Natural killer cell treated with Interleukin-12 subunit alpha and Interleukin-12 subunit beta and Interleukin-15 and Interleukin-18, amount 100 ng/mL, for 72 hours (primary cell): Measurements from ENCODE around the gene ATG9A. TPM values are rescaled to one million over a fixed set of nuclear protein-coding genes. Genes with fewer than 3 reads are reported as not detected.

ENCODE experiments used
- ATAC-seq, 2 donors: fragments of 150-1000 bp; cut with Tn5 transposase in 1 of 2; sonication (Bioruptor Pico), chemical (Tn5 transposase) in 1 of 2; 2 replicates each; pipeline ENCODE4 v1.10.0; 2021
- DNase-seq: peaks from one replicate; pipeline ENCODE4 v3.0.0; 2022; ENCODE audit warnings: low spot score
- H3K27ac Mint-ChIP-seq, 2 donors: 1 replicate in 1 of 2; 2 replicates in 1 of 2; pipeline ENCODE4 v1.8.0; 2022; ENCODE audit warnings: mixed read lengths in 2 of 2, mild to moderate bottlenecking in 1 of 2, moderate library complexity in 1 of 2
- H3K27me3 Mint-ChIP-seq, 2 donors: 1 replicate in 1 of 2; 2 replicates in 1 of 2; pipeline ENCODE4 v1.8.0; 2022; ENCODE audit warnings: mixed read lengths in 2 of 2
- H3K36me3 Mint-ChIP-seq: one replicate; pipeline ENCODE4 v1.8.0; 2022; ENCODE audit warnings: mixed read lengths
- H3K4me1 Mint-ChIP-seq, 2 donors: 1 replicate in 1 of 2; 2 replicates in 1 of 2; pipeline ENCODE4 v1.8.0; 2022; ENCODE audit warnings: low read depth in 2 of 2, mixed read lengths in 2 of 2, mild to moderate bottlenecking in 1 of 2
- H3K4me3 Mint-ChIP-seq: one replicate; pipeline ENCODE4 v1.8.0; 2022; ENCODE audit warnings: mixed read lengths
- H3K9me3 Mint-ChIP-seq: 2 replicates; pipeline ENCODE4 v1.8.0; 2022; ENCODE audit warnings: mixed read lengths
- total RNA-seq, 2 donors: library from RNA; stranded (reverse); gene quantifications; one replicate each; pipeline ENCODE4 v1.2.3, GENCODE V29; 2022

The ATG9A gene, protein sequence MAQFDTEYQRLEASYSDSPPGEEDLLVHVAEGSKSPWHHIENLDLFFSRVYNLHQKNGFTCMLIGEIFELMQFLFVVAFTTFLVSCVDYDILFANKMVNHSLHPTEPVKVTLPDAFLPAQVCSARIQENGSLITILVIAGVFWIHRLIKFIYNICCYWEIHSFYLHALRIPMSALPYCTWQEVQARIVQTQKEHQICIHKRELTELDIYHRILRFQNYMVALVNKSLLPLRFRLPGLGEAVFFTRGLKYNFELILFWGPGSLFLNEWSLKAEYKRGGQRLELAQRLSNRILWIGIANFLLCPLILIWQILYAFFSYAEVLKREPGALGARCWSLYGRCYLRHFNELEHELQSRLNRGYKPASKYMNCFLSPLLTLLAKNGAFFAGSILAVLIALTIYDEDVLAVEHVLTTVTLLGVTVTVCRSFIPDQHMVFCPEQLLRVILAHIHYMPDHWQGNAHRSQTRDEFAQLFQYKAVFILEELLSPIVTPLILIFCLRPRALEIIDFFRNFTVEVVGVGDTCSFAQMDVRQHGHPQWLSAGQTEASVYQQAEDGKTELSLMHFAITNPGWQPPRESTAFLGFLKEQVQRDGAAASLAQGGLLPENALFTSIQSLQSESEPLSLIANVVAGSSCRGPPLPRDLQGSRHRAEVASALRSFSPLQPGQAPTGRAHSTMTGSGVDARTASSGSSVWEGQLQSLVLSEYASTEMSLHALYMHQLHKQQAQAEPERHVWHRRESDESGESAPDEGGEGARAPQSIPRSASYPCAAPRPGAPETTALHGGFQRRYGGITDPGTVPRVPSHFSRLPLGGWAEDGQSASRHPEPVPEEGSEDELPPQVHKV
- 10 to 100 TPM; 43.0 to 52.7 TPM for total RNA-seq

- Mint-ChIP-seq H3K4me3 (peak within 1 kb of the TSS; percentile 99), H3K36me3 (peaks cover 19% of the 10 kb centered on the region), H3K9me3 (no peaks in the 10 kb centered on the region), H3K27me3 (no peaks in the 10 kb centered on the region), H3K4me1 (peaks cover 24 to 38% of the 10 kb centered on the region in 2 donors), H3K27ac (peak within 1 kb of the TSS; percentile 96 to 97)
- ATAC-seq: peak; percentile 98 to 99
- DNase-seq: peak; percentile 99
Observed at GRCh38 chr2:219229305-219230058, at the start of gene ATG9A, which contains the start of gene ANKZF1. ATG9A (minus strand) TSS chr2:219229636; CDS start chr2:219228024, 1,612 bp downstream. ANKZF1 (plus strand) TSS chr2:219229806; CDS start chr2:219230258, 452 bp downstream.

DNA sequence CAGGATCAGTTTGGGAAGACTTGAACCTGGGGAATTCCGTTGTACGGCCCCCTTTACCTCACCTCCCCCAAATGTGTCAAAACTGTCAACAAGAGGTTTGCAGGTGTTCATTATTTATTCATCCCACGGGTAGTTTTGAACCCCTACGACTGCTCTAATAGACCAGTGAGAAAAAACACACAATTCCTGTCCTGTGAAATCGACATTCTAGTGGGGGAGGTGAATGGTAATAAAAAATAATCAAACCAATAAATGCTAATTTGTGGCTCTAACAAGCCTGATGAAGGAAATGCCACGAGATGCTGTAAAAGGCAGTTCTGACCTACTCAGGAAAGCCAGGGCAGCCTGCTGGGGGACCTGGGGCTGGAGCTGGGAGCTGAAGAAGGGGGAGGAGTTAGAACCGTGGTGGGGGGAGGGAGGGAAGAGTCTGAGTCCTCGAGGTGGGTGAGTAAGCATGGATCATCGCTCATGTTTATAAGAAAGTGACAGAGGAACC is 49.3 kb upstream of the ATG9A start:
- DNase-seq (no peak), ATAC-seq (no peak)
- Mint-ChIP-seq H3K4me3 (peak overlapping the region; percentile 91), H3K9me3 (no peaks in the 10 kb centered on the region), H3K36me3 (peaks cover 6% of the 10 kb centered on the region), H3K27me3 (no peaks in the 10 kb centered on the region), H3K27ac (peak overlapping the region; percentile 92 to 93), H3K4me1 (peaks cover 37% of the 10 kb centered on the region in 2 donors)

GRCh38 chr2:219277703-219278654 is 48.5 kb upstream of the ATG9A start:
- no peak for ATAC-seq
- no peaks in the 10 kb centered on the region for H3K27me3 Mint-ChIP-seq
- H3K4me1 Mint-ChIP-seq: peaks cover 33 to 35% of the 10 kb centered on the region in 2 donors
- H3K36me3 Mint-ChIP-seq: peaks cover 3% of the 10 kb centered on the region
- DNase-seq: no peak
- peak overlapping the region; percentile 91 for H3K4me3 Mint-ChIP-seq
- H3K27ac Mint-ChIP-seq: peak overlapping the region; percentile 92 to 93
- H3K9me3 Mint-ChIP-seq: no peaks in the 10 kb centered on the region

DNA sequence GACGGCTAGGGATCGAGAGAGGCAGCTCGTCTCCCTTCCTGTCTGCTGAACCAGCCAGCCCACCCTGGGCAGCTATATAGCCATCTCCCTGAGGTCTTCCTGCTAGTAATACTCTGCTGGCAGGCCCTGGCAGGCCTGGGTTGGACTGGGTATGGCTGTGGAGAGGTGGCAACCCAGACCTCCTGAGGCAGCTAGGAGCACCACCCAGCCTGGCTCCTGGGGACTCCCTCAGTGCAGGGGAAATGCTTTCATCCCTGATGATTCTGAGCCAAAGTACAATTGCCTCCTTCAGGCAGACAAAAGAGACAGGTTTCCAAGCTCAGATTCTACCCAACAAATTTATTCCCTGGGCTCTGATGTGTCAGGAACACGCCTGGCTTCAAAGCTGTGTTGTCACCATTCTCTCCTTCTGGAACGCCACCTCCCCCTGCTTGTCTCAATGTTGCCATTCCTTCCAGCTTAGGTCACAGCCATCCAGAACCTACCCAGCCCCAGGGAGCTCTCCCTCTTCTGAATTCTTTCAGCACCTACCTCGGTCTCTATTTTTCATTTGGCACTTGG is 45.0 kb upstream of the ATG9A start:
- no peak overlapping the region for H3K4me3 Mint-ChIP-seq
- ATAC-seq: no peak
- H3K4me1 Mint-ChIP-seq: peaks cover 19 to 20% of the 10 kb centered on the region in 2 donors
- H3K9me3 Mint-ChIP-seq: no peaks in the 10 kb centered on the region
- DNase-seq: no peak
- no peaks in the 10 kb centered on the region for H3K36me3 Mint-ChIP-seq
- H3K27ac Mint-ChIP-seq: no peak overlapping the region
- H3K27me3 Mint-ChIP-seq: no peaks in the 10 kb centered on the region

- no peak for ATAC-seq
- no peaks in the 10 kb centered on the region for H3K27me3 Mint-ChIP-seq
- H3K9me3 Mint-ChIP-seq: no peaks in the 10 kb centered on the region
- H3K4me3 Mint-ChIP-seq: no peak overlapping the region
- H3K4me1 Mint-ChIP-seq: peaks cover 18 to 20% of the 10 kb centered on the region in 2 donors
- H3K27ac Mint-ChIP-seq: no peak overlapping the region
- DNase-seq: no peak
- no peaks in the 10 kb centered on the region for H3K36me3 Mint-ChIP-seq
Observed at GRCh38 chr2:219273937-219274336, 44.5 kb upstream of the ATG9A start.

GRCh38 chr2:219272995-219273394 is 43.6 kb upstream of the ATG9A start:
- no peaks in the 10 kb centered on the region for H3K9me3 Mint-ChIP-seq
- H3K27ac Mint-ChIP-seq: no peak overlapping the region
- H3K36me3 Mint-ChIP-seq: no peaks in the 10 kb centered on the region
- H3K27me3 Mint-ChIP-seq: no peaks in the 10 kb centered on the region
- ATAC-seq (no peak), DNase-seq (no peak)
- peaks cover 9 to 10% of the 10 kb centered on the region in 2 donors for H3K4me1 Mint-ChIP-seq
- no peak overlapping the region for H3K4me3 Mint-ChIP-seq

GRCh38 chr2:219272356-219272755 is 42.9 kb upstream of the ATG9A start:
- H3K36me3 Mint-ChIP-seq: no peaks in the 10 kb centered on the region
- ATAC-seq (no peak), DNase-seq (no peak)
- peaks cover 2 to 4% of the 10 kb centered on the region in 2 donors for H3K4me1 Mint-ChIP-seq
- no peak overlapping the region for H3K27ac Mint-ChIP-seq
- no peak overlapping the region for H3K4me3 Mint-ChIP-seq
- H3K27me3 Mint-ChIP-seq: no peaks in the 10 kb centered on the region
- no peaks in the 10 kb centered on the region for H3K9me3 Mint-ChIP-seq

DNA sequence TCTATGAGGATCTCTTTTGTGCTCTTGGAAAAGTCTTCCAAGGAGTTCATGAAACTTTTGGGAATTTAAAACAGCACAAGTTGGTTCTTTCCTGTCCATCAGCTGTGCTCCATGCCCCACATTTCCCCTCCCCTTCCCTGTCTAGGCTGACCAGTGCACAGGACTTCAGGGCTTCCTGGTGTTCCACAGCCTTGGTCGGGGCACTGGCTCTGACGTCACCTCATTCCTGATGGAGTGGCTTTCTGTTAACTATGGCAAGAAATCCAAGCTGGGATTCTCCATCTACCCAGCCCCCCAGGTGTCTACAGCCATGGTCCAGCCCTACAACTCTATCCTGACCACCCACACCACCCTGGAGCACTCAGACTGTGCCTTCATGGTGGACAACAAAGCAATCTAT is 41.6 kb upstream of the ATG9A start:
- Mint-ChIP-seq H3K9me3 (no peaks in the 10 kb centered on the region), H3K27ac (no peak overlapping the region), H3K4me3 (no peak overlapping the region), H3K36me3 (no peaks in the 10 kb centered on the region), H3K4me1 (no peaks in the 10 kb centered on the region), H3K27me3 (no peaks in the 10 kb centered on the region)
- no peak for DNase-seq
- ATAC-seq: no peak

GRCh38 chr2:219270055-219270372 is 40.6 kb upstream of the ATG9A start:
- no peak for DNase-seq

DNA sequence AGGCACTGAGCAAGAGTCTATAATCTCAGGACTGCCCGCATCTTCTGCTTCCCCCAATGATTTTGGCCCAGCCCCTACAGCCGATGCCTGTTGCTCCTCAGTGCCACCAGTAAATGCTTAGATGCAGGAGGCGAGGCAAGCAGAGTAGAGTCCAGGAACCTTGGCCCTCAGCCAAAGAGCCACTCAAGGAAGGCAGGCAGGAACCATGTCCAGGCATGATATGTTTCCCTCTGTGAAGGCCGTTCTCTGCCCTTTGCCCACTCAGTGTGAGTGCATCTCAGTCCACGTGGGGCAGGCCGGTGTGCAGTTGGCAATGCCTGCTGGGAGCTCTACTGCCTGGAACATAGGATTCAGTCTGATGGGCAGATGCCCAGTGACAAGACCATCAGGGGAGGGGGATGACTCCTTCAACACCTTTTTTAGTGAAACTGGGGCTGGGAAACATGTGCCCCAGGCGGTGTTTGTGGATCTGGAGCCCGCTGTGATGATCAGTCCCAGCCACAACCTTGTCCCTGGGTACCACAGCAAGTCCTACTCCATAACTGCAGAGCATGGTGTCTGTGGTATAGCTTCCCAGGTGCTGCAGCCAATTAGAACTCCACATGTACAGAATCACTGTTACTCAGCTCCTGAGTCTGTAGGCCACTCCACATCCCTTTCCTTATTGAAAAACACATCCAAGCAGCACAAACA is 40.1 kb upstream of the ATG9A start:
- ATAC-seq (no peak), DNase-seq (no peak)
- H3K4me3 Mint-ChIP-seq: no peak overlapping the region
- no peaks in the 10 kb centered on the region for H3K9me3 Mint-ChIP-seq
- no peak overlapping the region for H3K27ac Mint-ChIP-seq
- no peaks in the 10 kb centered on the region for H3K36me3 Mint-ChIP-seq
- no peaks in the 10 kb centered on the region for H3K4me1 Mint-ChIP-seq
- no peaks in the 10 kb centered on the region for H3K27me3 Mint-ChIP-seq

More at GRCh38 chr2:219270055-219270372, 40.6 kb upstream of the ATG9A start:
- Mint-ChIP-seq H3K27me3 (no peaks in the 10 kb centered on the region), H3K36me3 (no peaks in the 10 kb centered on the region), H3K9me3 (no peaks in the 10 kb centered on the region), H3K27ac (no peak overlapping the region), H3K4me1 (no peaks in the 10 kb centered on the region), H3K4me3 (no peak overlapping the region)
- ATAC-seq: no peak

DNA sequence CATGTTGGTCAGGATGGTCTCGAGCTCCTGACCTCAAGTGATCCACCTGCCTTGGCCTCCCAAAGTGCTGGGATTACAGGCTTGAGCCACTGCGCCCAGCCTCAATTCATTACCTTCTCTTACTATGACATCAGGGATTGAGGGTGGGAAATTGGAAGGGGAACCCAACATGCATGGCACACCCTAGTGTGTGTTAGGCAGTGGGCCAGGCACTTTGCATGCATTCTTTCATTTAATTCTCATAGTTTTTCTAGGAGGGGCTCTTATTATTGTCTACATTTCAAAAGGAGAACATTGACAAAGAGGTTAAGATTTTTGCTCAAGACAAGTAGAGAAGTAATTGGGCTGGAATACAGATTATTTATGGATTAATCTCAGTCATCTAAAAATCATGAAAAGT is 38.9 kb upstream of the ATG9A start:
- no peak overlapping the region for H3K4me3 Mint-ChIP-seq
- no peaks in the 10 kb centered on the region for H3K9me3 Mint-ChIP-seq
- H3K36me3 Mint-ChIP-seq: no peaks in the 10 kb centered on the region
- no peak overlapping the region for H3K27ac Mint-ChIP-seq
- DNase-seq: no peak
- no peak for ATAC-seq
- no peaks in the 10 kb centered on the region for H3K4me1 Mint-ChIP-seq
- H3K27me3 Mint-ChIP-seq: no peaks in the 10 kb centered on the region

GRCh38 chr2:219266886-219267285 is 37.5 kb upstream of the ATG9A start:
- H3K27ac Mint-ChIP-seq: no peak overlapping the region
- ATAC-seq: peak in 1 of 2 donors; percentile 6
- no peaks in the 10 kb centered on the region for H3K36me3 Mint-ChIP-seq
- H3K9me3 Mint-ChIP-seq: no peaks in the 10 kb centered on the region
- H3K27me3 Mint-ChIP-seq: peaks cover 0 to 2% of the 10 kb centered on the region in 2 donors
- no peak for DNase-seq
- H3K4me1 Mint-ChIP-seq: no peaks in the 10 kb centered on the region
- no peak overlapping the region for H3K4me3 Mint-ChIP-seq
